Measurements from ENCODE around the gene DPYSL4.

DPYSL4 gene

GRCh38 chr10:132163826-132164515 is 22.8 kb upstream of the DPYSL4 start:
- TF ChIP-seq POLR2A (IDR thresholded peaks at IDR 0.05; ENCODE audit: low read depth, low read length): no peak
- FAIRE-seq (no peak), DNase-seq (ENCODE audit: insufficient read length, low spot score) (no peak)

- FAIRE-seq: no peak
- DNase-seq (ENCODE audit: insufficient read length, low spot score): no peak
- no peak for TF ChIP-seq POLR2A (IDR thresholded peaks at IDR 0.05; ENCODE audit: low read depth, low read length)
These were observed 21.9 kb upstream of the DPYSL4 start for GRCh38 chr10:132164761-132165278.

- no peak for TF ChIP-seq POLR2A (IDR thresholded peaks at IDR 0.05; ENCODE audit: low read depth, low read length)
- DNase-seq (ENCODE audit: insufficient read length, low spot score) (no peak), FAIRE-seq (no peak)
These were observed 21.2 kb upstream of the DPYSL4 start for GRCh38 chr10:132165416-132165980.

- no peak for TF ChIP-seq POLR2A (IDR thresholded peaks at IDR 0.05; ENCODE audit: low read depth, low read length)
- DNase-seq (ENCODE audit: insufficient read length, low spot score) (no peak), FAIRE-seq (no peak)
These were observed 20.4 kb upstream of the DPYSL4 start for GRCh38 chr10:132166216-132166950.

- no peak for FAIRE-seq
- no peak for DNase-seq (ENCODE audit: insufficient read length, low spot score)
These were observed 19.6 kb upstream of the DPYSL4 start for GRCh38 chr10:132167041-132167674.

GRCh38 chr10:132167976-132168375 is 18.8 kb upstream of the DPYSL4 start:
- DNase-seq (ENCODE audit: insufficient read length, low spot score): no peak
- FAIRE-seq: no peak
- TF ChIP-seq POLR2A (IDR thresholded peaks at IDR 0.05; ENCODE audit: low read depth, low read length): no peak

More at GRCh38 chr10:132167041-132167674, 19.6 kb upstream of the DPYSL4 start:
- TF ChIP-seq POLR2A (IDR thresholded peaks at IDR 0.05; ENCODE audit: low read depth, low read length): no peak

- no peak for TF ChIP-seq POLR2A (IDR thresholded peaks at IDR 0.05; ENCODE audit: low read depth, low read length)
- DNase-seq (ENCODE audit: insufficient read length, low spot score) (no peak), FAIRE-seq (no peak)
These were observed 18.1 kb upstream of the DPYSL4 start for GRCh38 chr10:132168571-132169030.

- FAIRE-seq: no peak
- TF ChIP-seq POLR2A (IDR thresholded peaks at IDR 0.05; ENCODE audit: low read depth, low read length): no peak
These were observed 17.6 kb upstream of the DPYSL4 start for GRCh38 chr10:132169031-132169765.

GRCh38 chr10:132169766-132170560 is 16.8 kb upstream of the DPYSL4 start:
- TF ChIP-seq POLR2A (IDR thresholded peaks at IDR 0.05; ENCODE audit: low read depth, low read length): no peak
- DNase-seq (ENCODE audit: insufficient read length, low spot score): no peak
- no peak for FAIRE-seq

More at GRCh38 chr10:132169031-132169765, 17.6 kb upstream of the DPYSL4 start:
- no peak for DNase-seq (ENCODE audit: insufficient read length, low spot score)

- no peak for DNase-seq (ENCODE audit: insufficient read length, low spot score)
- TF ChIP-seq POLR2A (IDR thresholded peaks at IDR 0.05; ENCODE audit: low read depth, low read length): no peak
- no peak for FAIRE-seq
These were observed 16.0 kb upstream of the DPYSL4 start for GRCh38 chr10:132170561-132171361.

- FAIRE-seq: no peak
- no peak for DNase-seq (ENCODE audit: insufficient read length, low spot score)
- TF ChIP-seq POLR2A (IDR thresholded peaks at IDR 0.05; ENCODE audit: low read depth, low read length): no peak
These were observed 14.4 kb upstream of the DPYSL4 start for GRCh38 chr10:132172091-132173066.

All from H54 (cell line).